ENCODE measurements around the gene PCAT7.

GRCh38 chr9:94600258-94600657 lies 45.4 kb downstream of the PCAT7 start:
- TF ChIP-seq EZH2 (IDR thresholded peaks at IDR 0.05; ENCODE audit: borderline replicate concordance, low read depth, low read length, poor library complexity, severe bottlenecking) (no peak), CTCF (conservative IDR thresholded peaks at IDR 0.05; ENCODE audit: low read depth, low read length) (no peak)

Measured in A673 (cell line).